ENCODE results near the gene CACNA1C. TPM values are rescaled to one million over a fixed set of nuclear protein-coding genes. Genes with fewer than 3 reads are reported as not detected.
A peak's percentile ranks its signal among the peaks of the same experiment; 100 is the strongest.
"Not testable (repeated sequence)": the region's sequence is repeated elsewhere in the genome, so short reads cannot be mapped to it uniquely, and the experiment has no call there.

The CACNA1C gene
- total RNA-seq, 3 donors from 2014 or later = 2.6 to 11.8 (median 9.5) TPM

GRCh38 chr12:2490831-2491230, 438.0 kb downstream of the CACNA1C start:
- no peak for DNase-seq (ENCODE audit: low spot score in 2 of 2)
- Histone ChIP-seq H3K4me3 (no peak overlapping the region), H3K4me1 (peaks cover 0 to 3% of the 10 kb centered on the region in 2 donors), H3K27ac (no peak overlapping the region), H3K36me3 (no peaks in the 10 kb centered on the region), H3K27me3 (no peaks in the 10 kb centered on the region), H3K9me3 (no peaks in the 10 kb centered on the region)
- intact Hi-C loops (cut with DNase I; ENCODE audit: low total_unique reads) = no loop called here
- no peak for TF ChIP-seq CTCF (IDR thresholded peaks at IDR 0.05)
- TF ChIP-seq POLR2AphosphoS5 (IDR thresholded peaks at IDR 0.05) = no peak
- TF ChIP-seq POLR2A (IDR thresholded peaks at IDR 0.05) = no peak

- H3K9me3 ChIP-seq; H3K4me1 ChIP-seq; H3K27me3 ChIP-seq; intact Hi-C loops (cut with DNase I; ENCODE audit: low total_unique reads); DNase-seq (ENCODE audit: low spot score in 2 of 2); H3K4me3 ChIP-seq; H3K36me3 ChIP-seq; H3K27ac ChIP-seq: not testable (repeated sequence)
Observed at GRCh38 chr12:2491349-2491748, 438.6 kb downstream of the CACNA1C start.

GRCh38 chr12:2492236-2492635, 439.4 kb downstream of the CACNA1C start:
- TF ChIP-seq CTCF (IDR thresholded peaks at IDR 0.05) (no peak), POLR2A (IDR thresholded peaks at IDR 0.05) (no peak), POLR2AphosphoS5 (IDR thresholded peaks at IDR 0.05) (no peak)
- Histone ChIP-seq H3K27me3 (no peaks in the 10 kb centered on the region), H3K9me3 (no peaks in the 10 kb centered on the region), H3K27ac (peak overlapping the region in 1 of 2 donors; percentile 4), H3K4me1 (peaks cover 0 to 3% of the 10 kb centered on the region in 2 donors), H3K4me3 (no peak overlapping the region), H3K36me3 (no peaks in the 10 kb centered on the region)
- intact Hi-C loops (cut with DNase I; ENCODE audit: low total_unique reads) = no loop called here
- no peak for DNase-seq (ENCODE audit: low spot score in 2 of 2)

- DNase-seq (ENCODE audit: low spot score in 2 of 2) = no peak
- H3K27me3 ChIP-seq = no peaks in the 10 kb centered on the region
- H3K27ac ChIP-seq = no peak overlapping the region
- TF ChIP-seq POLR2AphosphoS5 (IDR thresholded peaks at IDR 0.05) (no peak), CTCF (IDR thresholded peaks at IDR 0.05) (no peak), POLR2A (IDR thresholded peaks at IDR 0.05) (no peak)
- no peaks in the 10 kb centered on the region for H3K36me3 ChIP-seq
- H3K4me1 ChIP-seq = peaks cover 0 to 3% of the 10 kb centered on the region in 2 donors
- H3K9me3 ChIP-seq = no peaks in the 10 kb centered on the region
- intact Hi-C loops (cut with DNase I; ENCODE audit: low total_unique reads) = no loop called here
- H3K4me3 ChIP-seq = no peak overlapping the region
Observed at GRCh38 chr12:2493086-2493485, 440.3 kb downstream of the CACNA1C start.

GRCh38 chr12:2494486-2495192, 441.9 kb downstream of the CACNA1C start:
- H3K27me3 ChIP-seq = no peaks in the 10 kb centered on the region
- H3K4me1 ChIP-seq = peaks cover 0 to 3% of the 10 kb centered on the region in 2 donors
- H3K27ac ChIP-seq = peak overlapping the region; percentile 11 to 88
- intact Hi-C loops (cut with DNase I; ENCODE audit: low total_unique reads) = no loop called here
- H3K4me3 ChIP-seq = no peak overlapping the region
- TF ChIP-seq POLR2AphosphoS5 (IDR thresholded peaks at IDR 0.05) (no peak), CTCF (IDR thresholded peaks at IDR 0.05) (no peak), POLR2A (IDR thresholded peaks at IDR 0.05) (no peak)
- no peak for DNase-seq (ENCODE audit: low spot score in 2 of 2)
- no peaks in the 10 kb centered on the region for H3K36me3 ChIP-seq
- no peaks in the 10 kb centered on the region for H3K9me3 ChIP-seq
